ENCODE measurements around the gene VMP1. TPM values are rescaled to one million over a fixed set of nuclear protein-coding genes. Genes with fewer than 3 reads are reported as not detected.

Gene VMP1
- total and polyA plus RNA-seq, 2 donors (not counting 1 experiment from before 2014, with no cell fraction given): 20.4 to 83.5 TPM

DNA sequence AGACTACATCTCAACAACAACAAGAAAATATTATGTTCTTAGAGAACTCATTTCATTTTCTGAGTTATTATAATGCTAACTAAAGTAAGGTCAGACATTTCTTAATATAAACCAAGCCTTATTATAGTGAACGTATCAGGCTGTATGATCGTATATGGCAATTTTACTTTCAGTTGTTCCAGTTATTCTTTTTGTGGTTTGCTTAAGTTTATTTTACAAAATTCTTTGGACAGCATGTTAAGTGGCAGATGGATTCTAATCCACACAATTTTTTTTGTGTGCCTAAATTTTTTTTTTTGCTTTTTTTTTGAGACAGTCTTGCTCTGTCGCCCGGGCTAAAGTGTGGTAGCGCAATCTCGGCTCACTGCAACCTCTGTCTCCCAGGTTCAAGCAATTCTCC is 59.0 kb downstream of the VMP1 start:
- WGBS (ENCODE audit: insufficient coverage): 100% methylated on average over 1 of the region's 6 CpGs
- no peaks in the 10 kb centered on the region for H3K9me3 ChIP-seq (ENCODE audit: control extremely low read depth in 1 of 3, control insufficient read depth in 2 of 3, insufficient read depth in 1 of 3, low read length in 2 of 3)
- ChIA-PET POLR2A (no interaction called here), CTCF (no interaction called here)
- H3K36me3 ChIP-seq (replicated peaks in 1 of 2; ENCODE audit: control extremely low read depth in 1 of 2, control insufficient read depth in 1 of 2, extremely low read depth in 1 of 2, insufficient read depth in 2 of 2, low read length in 1 of 2): peaks cover 7 to 9% of the 10 kb centered on the region in 2 experiments
- H2AFZ ChIP-seq (ENCODE audit: insufficient read depth, low read depth, low read length, poor library complexity, severe bottlenecking): no peak overlapping the region
- no peaks in the 10 kb centered on the region for H3K9me3 Mint-ChIP-seq (ENCODE audit: insufficient read depth)
- peaks cover 11% of the 10 kb centered on the region for H3K4me1 Mint-ChIP-seq
- no peak overlapping the region for H3K27ac Mint-ChIP-seq
- intact Hi-C loops (cut with micrococcal nuclease): no loop called here
- no peak overlapping the region for H3K27ac ChIP-seq (ENCODE audit: low read length in 2 of 2)
- H4K20me1 ChIP-seq (ENCODE audit: control insufficient read depth, insufficient read depth, low read length, poor library complexity, severe bottlenecking): no peaks in the 10 kb centered on the region
- H3K4me2 ChIP-seq (replicated peaks; ENCODE audit: low read depth, low read length, poor library complexity, severe bottlenecking): no peak overlapping the region
- DNase-seq: no peak
- H3K27me3 ChIP-seq (replicated peaks in 1 of 4; ENCODE audit: control extremely low read depth in 1 of 4, control insufficient read depth in 3 of 4, insufficient read depth in 4 of 4, low read length in 3 of 4): no peaks in the 10 kb centered on the region
- H3K27me3 Mint-ChIP-seq: no peaks in the 10 kb centered on the region
- no peaks in the 10 kb centered on the region for H3K79me2 ChIP-seq (ENCODE audit: control insufficient read depth, insufficient read depth, low read length)
- ATAC-seq (ENCODE audit: low read depth): no peak
- no peak overlapping the region for H3K9ac ChIP-seq (ENCODE audit: low read length)
- no peak overlapping the region for H3K4me3 ChIP-seq (ENCODE audit: control extremely low read depth in 1 of 5, extremely low read depth in 1 of 5, insufficient read depth in 1 of 5, low read depth in 2 of 5, low read length in 4 of 5)
- H3K4me1 ChIP-seq (ENCODE audit: control insufficient read depth in 2 of 2, insufficient read depth in 2 of 2, low read length in 2 of 2): no peaks in the 10 kb centered on the region
- H3K4me3 Mint-ChIP-seq: no peak overlapping the region
- TF ChIP-seq, protein P1, sequence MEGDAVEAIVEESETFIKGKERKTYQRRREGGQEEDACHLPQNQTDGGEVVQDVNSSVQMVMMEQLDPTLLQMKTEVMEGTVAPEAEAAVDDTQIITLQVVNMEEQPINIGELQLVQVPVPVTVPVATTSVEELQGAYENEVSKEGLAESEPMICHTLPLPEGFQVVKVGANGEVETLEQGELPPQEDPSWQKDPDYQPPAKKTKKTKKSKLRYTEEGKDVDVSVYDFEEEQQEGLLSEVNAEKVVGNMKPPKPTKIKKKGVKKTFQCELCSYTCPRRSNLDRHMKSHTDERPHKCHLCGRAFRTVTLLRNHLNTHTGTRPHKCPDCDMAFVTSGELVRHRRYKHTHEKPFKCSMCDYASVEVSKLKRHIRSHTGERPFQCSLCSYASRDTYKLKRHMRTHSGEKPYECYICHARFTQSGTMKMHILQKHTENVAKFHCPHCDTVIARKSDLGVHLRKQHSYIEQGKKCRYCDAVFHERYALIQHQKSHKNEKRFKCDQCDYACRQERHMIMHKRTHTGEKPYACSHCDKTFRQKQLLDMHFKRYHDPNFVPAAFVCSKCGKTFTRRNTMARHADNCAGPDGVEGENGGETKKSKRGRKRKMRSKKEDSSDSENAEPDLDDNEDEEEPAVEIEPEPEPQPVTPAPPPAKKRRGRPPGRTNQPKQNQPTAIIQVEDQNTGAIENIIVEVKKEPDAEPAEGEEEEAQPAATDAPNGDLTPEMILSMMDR (IDR thresholded peaks at IDR 0.05): no peak
- TF ChIP-seq EZH2 (IDR thresholded peaks at IDR 0.05; ENCODE audit: borderline replicate concordance, insufficient read depth, low read depth, low read length, poor library complexity, severe bottlenecking): no peak

DNA sequence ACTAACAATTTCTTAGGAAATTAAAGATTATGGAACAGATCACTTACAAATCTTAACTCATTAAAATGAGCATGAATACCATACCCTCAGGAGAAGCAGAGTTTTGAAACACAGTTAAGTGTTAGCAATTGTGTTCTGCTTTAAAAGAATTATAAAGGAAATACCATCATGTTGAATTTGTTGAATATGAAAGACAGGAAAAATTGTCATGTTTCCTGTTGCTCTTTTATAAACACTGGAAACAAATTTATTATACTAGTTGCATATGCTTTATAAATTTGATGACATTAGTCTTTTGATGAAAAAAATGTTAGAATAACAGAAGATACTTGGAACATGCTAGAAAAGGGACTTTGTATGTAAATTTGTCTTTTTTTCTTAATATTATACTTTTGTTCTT is 59.7 kb downstream of the VMP1 start:
- Mint-ChIP-seq H3K4me1 (peaks cover 8% of the 10 kb centered on the region), H3K4me3 (no peak overlapping the region), H3K9me3 (ENCODE audit: insufficient read depth) (no peaks in the 10 kb centered on the region), H3K27ac (no peak overlapping the region), H3K27me3 (no peaks in the 10 kb centered on the region)
- H3K4me1 ChIP-seq (ENCODE audit: control insufficient read depth in 2 of 2, insufficient read depth in 2 of 2, low read length in 2 of 2): no peaks in the 10 kb centered on the region
- TF ChIP-seq, protein P1 (IDR thresholded peaks at IDR 0.05): no peak
- no peak for TF ChIP-seq EZH2 (IDR thresholded peaks at IDR 0.05; ENCODE audit: borderline replicate concordance, insufficient read depth, low read depth, low read length, poor library complexity, severe bottlenecking)
- no peaks in the 10 kb centered on the region for H4K20me1 ChIP-seq (ENCODE audit: control insufficient read depth, insufficient read depth, low read length, poor library complexity, severe bottlenecking)
- ChIA-PET CTCF (no interaction called here), POLR2A (no interaction called here)
- no peak overlapping the region for H3K9ac ChIP-seq (ENCODE audit: low read length)
- intact Hi-C loops (cut with micrococcal nuclease): no loop called here
- no peaks in the 10 kb centered on the region for H3K9me3 ChIP-seq (ENCODE audit: control extremely low read depth in 1 of 3, control insufficient read depth in 2 of 3, insufficient read depth in 1 of 3, low read length in 2 of 3)
- H3K36me3 ChIP-seq (replicated peaks in 1 of 2; ENCODE audit: control extremely low read depth in 1 of 2, control insufficient read depth in 1 of 2, extremely low read depth in 1 of 2, insufficient read depth in 2 of 2, low read length in 1 of 2): peaks cover 7 to 9% of the 10 kb centered on the region in 2 experiments
- no peak for DNase-seq
- no peak for ATAC-seq (ENCODE audit: low read depth)
- no peak overlapping the region for H3K4me3 ChIP-seq (ENCODE audit: control extremely low read depth in 1 of 5, extremely low read depth in 1 of 5, insufficient read depth in 1 of 5, low read depth in 2 of 5, low read length in 4 of 5)
- no peaks in the 10 kb centered on the region for H3K27me3 ChIP-seq (replicated peaks in 1 of 4; ENCODE audit: control extremely low read depth in 1 of 4, control insufficient read depth in 3 of 4, insufficient read depth in 4 of 4, low read length in 3 of 4)
- no peak overlapping the region for H3K27ac ChIP-seq (ENCODE audit: low read length in 2 of 2)
- H2AFZ ChIP-seq (ENCODE audit: insufficient read depth, low read depth, low read length, poor library complexity, severe bottlenecking): no peak overlapping the region
- no peak overlapping the region for H3K4me2 ChIP-seq (replicated peaks; ENCODE audit: low read depth, low read length, poor library complexity, severe bottlenecking)
- H3K79me2 ChIP-seq (ENCODE audit: control insufficient read depth, insufficient read depth, low read length): no peaks in the 10 kb centered on the region

Data from B cell (primary cell).